Measurements from ENCODE around the gene IQGAP3. TPM values are rescaled to one million over a fixed set of nuclear protein-coding genes. Genes with fewer than 3 reads are reported as not detected.

IQGAP3 gene
- total RNA-seq, 1 donor from 2014 or later = 13.1 TPM

GRCh38 chr1:156552518-156552917 is 19.8 kb downstream of the IQGAP3 start:
- no peak for DNase-seq (ENCODE audit: low spot score)
- Mint-ChIP-seq H3K4me1 (ENCODE audit: unreplicated experiment) (no peaks in the 10 kb centered on the region), H3K27me3 (ENCODE audit: unreplicated experiment) (peaks cover 2% of the 10 kb centered on the region), H3K9me3 (ENCODE audit: unreplicated experiment) (no peaks in the 10 kb centered on the region), H3K36me3 (ENCODE audit: low read depth, unreplicated experiment) (peaks cover 21% of the 10 kb centered on the region), H3K4me3 (ENCODE audit: unreplicated experiment) (no peak overlapping the region), H3K27ac (ENCODE audit: unreplicated experiment) (no peak overlapping the region)
- TF ChIP-seq, protein P1, sequence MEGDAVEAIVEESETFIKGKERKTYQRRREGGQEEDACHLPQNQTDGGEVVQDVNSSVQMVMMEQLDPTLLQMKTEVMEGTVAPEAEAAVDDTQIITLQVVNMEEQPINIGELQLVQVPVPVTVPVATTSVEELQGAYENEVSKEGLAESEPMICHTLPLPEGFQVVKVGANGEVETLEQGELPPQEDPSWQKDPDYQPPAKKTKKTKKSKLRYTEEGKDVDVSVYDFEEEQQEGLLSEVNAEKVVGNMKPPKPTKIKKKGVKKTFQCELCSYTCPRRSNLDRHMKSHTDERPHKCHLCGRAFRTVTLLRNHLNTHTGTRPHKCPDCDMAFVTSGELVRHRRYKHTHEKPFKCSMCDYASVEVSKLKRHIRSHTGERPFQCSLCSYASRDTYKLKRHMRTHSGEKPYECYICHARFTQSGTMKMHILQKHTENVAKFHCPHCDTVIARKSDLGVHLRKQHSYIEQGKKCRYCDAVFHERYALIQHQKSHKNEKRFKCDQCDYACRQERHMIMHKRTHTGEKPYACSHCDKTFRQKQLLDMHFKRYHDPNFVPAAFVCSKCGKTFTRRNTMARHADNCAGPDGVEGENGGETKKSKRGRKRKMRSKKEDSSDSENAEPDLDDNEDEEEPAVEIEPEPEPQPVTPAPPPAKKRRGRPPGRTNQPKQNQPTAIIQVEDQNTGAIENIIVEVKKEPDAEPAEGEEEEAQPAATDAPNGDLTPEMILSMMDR (IDR thresholded peaks at IDR 0.05; ENCODE audit: unreplicated experiment) = no peak

- no peaks in the 10 kb centered on the region for H3K4me1 Mint-ChIP-seq (ENCODE audit: unreplicated experiment)
- H3K36me3 Mint-ChIP-seq (ENCODE audit: low read depth, unreplicated experiment) = peaks cover 25% of the 10 kb centered on the region
- H3K9me3 Mint-ChIP-seq (ENCODE audit: unreplicated experiment) = no peaks in the 10 kb centered on the region
- H3K4me3 Mint-ChIP-seq (ENCODE audit: unreplicated experiment) = peak overlapping the region; percentile 21
- no peak overlapping the region for H3K27ac Mint-ChIP-seq (ENCODE audit: unreplicated experiment)
- DNase-seq (ENCODE audit: low spot score) = no peak
- TF ChIP-seq, protein P1 (IDR thresholded peaks at IDR 0.05; ENCODE audit: unreplicated experiment) = no peak
- H3K27me3 Mint-ChIP-seq (ENCODE audit: unreplicated experiment) = peaks cover 2% of the 10 kb centered on the region
Observed at GRCh38 chr1:156551869-156552268, 20.5 kb downstream of the IQGAP3 start.

DNA sequence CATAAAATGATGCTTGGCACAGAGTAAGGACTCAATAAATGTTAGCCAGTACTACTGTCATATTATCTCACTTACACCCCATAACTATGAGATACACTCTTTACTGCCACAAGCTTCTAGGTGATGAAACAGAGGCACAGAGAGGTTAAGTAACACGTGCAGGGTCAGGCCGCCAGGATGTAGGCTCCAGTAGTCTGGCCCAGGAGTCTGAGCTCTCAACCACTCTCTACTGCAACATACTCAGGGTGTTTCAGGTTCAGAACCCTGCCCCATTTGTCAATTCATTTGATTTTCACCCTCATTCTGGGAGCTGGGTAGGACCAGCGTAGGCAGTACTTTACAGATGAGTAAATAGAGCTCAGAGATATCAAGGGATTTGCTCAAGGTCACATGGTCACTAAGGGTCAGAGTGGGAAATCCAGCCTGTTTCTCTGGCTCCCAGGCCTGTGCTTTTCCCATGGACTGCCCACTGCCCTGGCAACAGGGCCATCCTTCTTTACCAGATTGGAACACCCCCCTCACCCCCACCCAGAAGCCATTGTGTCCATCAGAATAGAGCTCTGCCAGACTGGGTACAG is 21.2 kb downstream of the IQGAP3 start:
- Mint-ChIP-seq H3K4me3 (ENCODE audit: unreplicated experiment) (no peak overlapping the region), H3K27me3 (ENCODE audit: unreplicated experiment) (peaks cover 2% of the 10 kb centered on the region), H3K4me1 (ENCODE audit: unreplicated experiment) (no peaks in the 10 kb centered on the region), H3K9me3 (ENCODE audit: unreplicated experiment) (no peaks in the 10 kb centered on the region), H3K36me3 (ENCODE audit: low read depth, unreplicated experiment) (peaks cover 25% of the 10 kb centered on the region), H3K27ac (ENCODE audit: unreplicated experiment) (no peak overlapping the region)
- no peak for DNase-seq (ENCODE audit: low spot score)
- TF ChIP-seq, protein P1 (IDR thresholded peaks at IDR 0.05; ENCODE audit: unreplicated experiment) = no peak

- H3K4me1 Mint-ChIP-seq (ENCODE audit: unreplicated experiment) = no peaks in the 10 kb centered on the region
- H3K27ac Mint-ChIP-seq (ENCODE audit: unreplicated experiment) = no peak overlapping the region
- H3K9me3 Mint-ChIP-seq (ENCODE audit: unreplicated experiment) = no peaks in the 10 kb centered on the region
- DNase-seq (ENCODE audit: low spot score) = no peak
- TF ChIP-seq, protein P1 (IDR thresholded peaks at IDR 0.05; ENCODE audit: unreplicated experiment) = no peak
- H3K36me3 Mint-ChIP-seq (ENCODE audit: low read depth, unreplicated experiment) = peaks cover 22% of the 10 kb centered on the region
- peak overlapping the region; percentile 10 for H3K4me3 Mint-ChIP-seq (ENCODE audit: unreplicated experiment)
- peaks cover 2% of the 10 kb centered on the region for H3K27me3 Mint-ChIP-seq (ENCODE audit: unreplicated experiment)
Observed at GRCh38 chr1:156550346-156550745, 22.0 kb downstream of the IQGAP3 start.

- H3K27ac Mint-ChIP-seq (ENCODE audit: unreplicated experiment) = no peak overlapping the region
- H3K4me1 Mint-ChIP-seq (ENCODE audit: unreplicated experiment) = peaks cover 4% of the 10 kb centered on the region
- TF ChIP-seq, protein P1 (IDR thresholded peaks at IDR 0.05; ENCODE audit: unreplicated experiment) = no peak
- no peak for DNase-seq (ENCODE audit: low spot score)
- no peak overlapping the region for H3K4me3 Mint-ChIP-seq (ENCODE audit: unreplicated experiment)
- peaks cover 2% of the 10 kb centered on the region for H3K27me3 Mint-ChIP-seq (ENCODE audit: unreplicated experiment)
- peaks cover 20% of the 10 kb centered on the region for H3K36me3 Mint-ChIP-seq (ENCODE audit: low read depth, unreplicated experiment)
- no peaks in the 10 kb centered on the region for H3K9me3 Mint-ChIP-seq (ENCODE audit: unreplicated experiment)
Observed at GRCh38 chr1:156549831-156550230, 22.5 kb downstream of the IQGAP3 start.
